Adrenal gland (tissue), 5 donors: ENCODE results near the gene IPO11.

Experiments used
- POLR2A ChIP-seq, 2 donors: fragments of 450-650 bp; IDR thresholded peaks; one replicate each; pipeline ENCODE4 v1.6.1; 2017; ENCODE audit warnings: antibody characterized with exemption in 2 of 2, mild to moderate bottlenecking in 2 of 2, moderate library complexity in 1 of 2
- TF ChIP-seq, protein P1 (sequence below), 6 experiments: fragments of 450-650 bp in 4 of 6; fragments of 200-600 bp in 2 of 6; sonication (generic) in 1 of 6; IDR thresholded peaks; 1 replicate in 5 of 6; 2 replicates in 1 of 6; pipeline versions ENCODE4 v1.5.1 to v1.8.0; 2016 to 2021; ENCODE audit warnings: antibody characterized with exemption in 6 of 6, mild to moderate bottlenecking in 2 of 6, moderate library complexity in 1 of 6
- donor health status: DM: no; HTN: no; CAD: no.

DNA sequence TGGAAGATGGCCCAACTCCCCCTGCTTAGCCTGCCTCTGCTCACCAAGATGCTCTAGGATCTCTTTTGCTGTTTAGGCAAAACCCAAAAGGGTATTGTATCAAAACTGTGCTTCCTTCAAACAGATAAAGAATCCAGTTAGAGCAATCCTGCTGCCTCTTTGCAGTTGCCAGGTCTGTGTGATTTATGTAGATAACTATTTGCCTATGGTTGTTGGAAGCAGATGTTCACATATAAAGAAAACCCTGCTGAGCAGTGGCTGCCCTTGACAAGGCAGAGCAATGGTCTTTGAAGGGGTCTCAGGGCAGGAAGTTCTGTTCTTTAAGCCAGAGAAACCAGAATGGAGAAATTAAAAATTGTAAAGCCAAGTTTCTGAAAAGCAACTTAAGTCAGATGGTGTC, 234.7 kb downstream of the IPO11 start:
- TF ChIP-seq, protein P1, sequence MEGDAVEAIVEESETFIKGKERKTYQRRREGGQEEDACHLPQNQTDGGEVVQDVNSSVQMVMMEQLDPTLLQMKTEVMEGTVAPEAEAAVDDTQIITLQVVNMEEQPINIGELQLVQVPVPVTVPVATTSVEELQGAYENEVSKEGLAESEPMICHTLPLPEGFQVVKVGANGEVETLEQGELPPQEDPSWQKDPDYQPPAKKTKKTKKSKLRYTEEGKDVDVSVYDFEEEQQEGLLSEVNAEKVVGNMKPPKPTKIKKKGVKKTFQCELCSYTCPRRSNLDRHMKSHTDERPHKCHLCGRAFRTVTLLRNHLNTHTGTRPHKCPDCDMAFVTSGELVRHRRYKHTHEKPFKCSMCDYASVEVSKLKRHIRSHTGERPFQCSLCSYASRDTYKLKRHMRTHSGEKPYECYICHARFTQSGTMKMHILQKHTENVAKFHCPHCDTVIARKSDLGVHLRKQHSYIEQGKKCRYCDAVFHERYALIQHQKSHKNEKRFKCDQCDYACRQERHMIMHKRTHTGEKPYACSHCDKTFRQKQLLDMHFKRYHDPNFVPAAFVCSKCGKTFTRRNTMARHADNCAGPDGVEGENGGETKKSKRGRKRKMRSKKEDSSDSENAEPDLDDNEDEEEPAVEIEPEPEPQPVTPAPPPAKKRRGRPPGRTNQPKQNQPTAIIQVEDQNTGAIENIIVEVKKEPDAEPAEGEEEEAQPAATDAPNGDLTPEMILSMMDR (IDR thresholded peaks at IDR 0.05), result no peak
- TF ChIP-seq POLR2A (IDR thresholded peaks at IDR 0.05), result no peak
